COR-L47 (cell line): ENCODE data around the gene INO80E.
"Not testable (repeated sequence)": the region's sequence is repeated elsewhere in the genome, so short reads cannot be mapped to it uniquely, and the experiment has no call there.

Experiments used
- DNase-seq: peaks from one replicate; lab custom pipeline; 2025; lab: John Stamatoyannopoulos, UW

Gene INO80E

GRCh38 chr16:30009990-30010843 lies 14.2 kb downstream of the INO80E start:
- no peak for DNase-seq

- peak; percentile 67 for DNase-seq
Observed at GRCh38 chr16:30010844-30011713, 15.0 kb downstream of the INO80E start, which contains the start of gene DOC2A. DOC2A (minus strand) TSS chr16:30011027; CDS start chr16:30010222, 805 bp downstream.

GRCh38 chr16:30011714-30012504 lies 15.9 kb downstream of the INO80E start:
- DNase-seq = no peak

- DNase-seq = not testable (repeated sequence)
Observed at GRCh38 chr16:30012598-30012997, 16.6 kb downstream of the INO80E start.

- not testable (repeated sequence) for DNase-seq
Observed at GRCh38 chr16:30015450-30015849, 19.4 kb downstream of the INO80E start.

GRCh38 chr16:30016555-30017276 lies 20.7 kb downstream of the INO80E start:
- DNase-seq = no peak

GRCh38 chr16:30017277-30017656 lies 21.2 kb downstream of the INO80E start:
- no peak for DNase-seq

GRCh38 chr16:30017937-30018336 lies 21.9 kb downstream of the INO80E start:
- not testable (repeated sequence) for DNase-seq

- no peak for DNase-seq
Observed at GRCh38 chr16:30018731-30019158, 22.7 kb downstream of the INO80E start.

- DNase-seq = no peak
Observed at GRCh38 chr16:30022887-30023286, 26.8 kb downstream of the INO80E start, which contains the start of gene C16orf92. C16orf92 (plus strand) TSS chr16:30023198; CDS start chr16:30023341, 143 bp downstream.

- DNase-seq = no peak
Observed at GRCh38 chr16:30023586-30023985, 27.5 kb downstream of the INO80E start.

GRCh38 chr16:30024451-30024850 lies 28.4 kb downstream of the INO80E start:
- DNase-seq = no peak

GRCh38 chr16:30025156-30025555 lies 29.1 kb downstream of the INO80E start:
- DNase-seq = no peak

GRCh38 chr16:30025574-30025973 lies 29.5 kb downstream of the INO80E start:
- DNase-seq = no peak

GRCh38 chr16:30026449-30026848 lies 30.4 kb downstream of the INO80E start:
- no peak for DNase-seq

- no peak for DNase-seq
Observed at GRCh38 chr16:30027588-30028437, 31.8 kb downstream of the INO80E start.

- no peak for DNase-seq
Observed at GRCh38 chr16:30028438-30029076, 32.5 kb downstream of the INO80E start.

GRCh38 chr16:30030011-30030685 lies 34.1 kb downstream of the INO80E start:
- DNase-seq = no peak

- peak; percentile 54 for DNase-seq
Observed at GRCh38 chr16:30030841-30031413, 34.9 kb downstream of the INO80E start, which contains the start of gene TLCD3B. TLCD3B (minus strand) TSS chr16:30031271; CDS start chr16:30030527, 744 bp downstream.
